Aorta (tissue), 5 donors: ENCODE measurements around the gene PNLIP. TPM values are rescaled to one million over a fixed set of nuclear protein-coding genes. Genes with fewer than 3 reads are reported as not detected.

Source experiments
- ATAC-seq: fragments of 200-7000 bp; cut with Tn5 transposase; one replicate; pipeline ENCODE4 v1.9.1; 2022; ENCODE audit warnings: moderate library complexity; ENCODE audit not compliant: low FRiP score
- DNase-seq, 2 donors: peaks; one replicate each; pipeline ENCODE4 v3.0.0-alpha.2; 2020
- H3K27ac ChIP-seq, 2 donors: one replicate each; pipeline ENCODE4 v1.5.1; 2013; ENCODE audit warnings: low read length in 2 of 2, mild to moderate bottlenecking in 2 of 2, moderate library complexity in 2 of 2, control low read depth in 1 of 2, inconsistent platforms in 1 of 2, low read depth in 1 of 2
- H3K27me3 ChIP-seq, 2 donors: one replicate each; pipeline ENCODE4 v1.6.1; 2013; ENCODE audit warnings: control low read depth in 1 of 2, low read length in 1 of 2, mild to moderate bottlenecking in 1 of 2, moderate library complexity in 1 of 2; ENCODE audit not compliant: insufficient read depth in 2 of 2, control insufficient read depth in 1 of 2
- H3K36me3 ChIP-seq, 2 donors: one replicate each; pipeline ENCODE4 v1.6.1; 2013; ENCODE audit warnings: control low read depth in 1 of 2, low read length in 1 of 2, mild to moderate bottlenecking in 1 of 2; ENCODE audit not compliant: insufficient read depth in 2 of 2, control insufficient read depth in 1 of 2
- H3K4me1 ChIP-seq, 2 donors: one replicate each; pipeline ENCODE4 v1.6.1; 2013; ENCODE audit warnings: low read length in 2 of 2, control low read depth in 1 of 2, mild to moderate bottlenecking in 1 of 2, moderate library complexity in 1 of 2; ENCODE audit not compliant: insufficient read depth in 2 of 2, control insufficient read depth in 1 of 2
- H3K4me3 ChIP-seq, 2 donors: one replicate each; pipeline ENCODE4 v1.5.1; 2013; ENCODE audit warnings: low read length in 2 of 2, control low read depth in 1 of 2, mild to moderate bottlenecking in 1 of 2
- H3K9me3 ChIP-seq: one replicate; pipeline ENCODE4 v1.6.1; 2013; ENCODE audit warnings: mild to moderate bottlenecking, low read length; ENCODE audit not compliant: control insufficient read depth
- WGBS, 2 donors: extraction: QIAGEN DNeasy Blood & Tissue Kit; methylation state at CpG; one replicate each; pipeline ENCODE4 v1.1.7; 2013; 5-methylcytosine and 5-hydroxymethylcytosine counted together
- intact Hi-C, 2 donors: fragments of 100-400 bp; cut with DNase I; formaldehyde crosslinking; loops; one replicate each; pipeline versions ENCODE4 v1.14.2 to v1.15.0; 2022
- long read RNA-seq, 2 donors: library from polyadenylated mRNA; unstranded; transcript quantifications; one replicate each; pipeline ENCODE4 v2.0.0, GENCODE V29; 2020 to 2021
- polyA plus RNA-seq, 2 donors: library from polyadenylated mRNA; stranded (reverse); fragments of 200-250 nt; gene quantifications; one replicate each; pipeline ENCODE4 v1.2.3, GENCODE V29; 2013
- total RNA-seq, 2 donors: library from RNA; stranded (reverse); fragmentation: NEBNext Ultra II Directional; extraction: Animal tissue kit (Norgen Biotek cat#: 25700); gene quantifications; one replicate each; pipeline ENCODE4 v1.2.1, GENCODE V29; 2021
- donor health status: healthy with polysubstance abuse.
- donor health status: Bipolar disorder and iron deficiency.
- donor health status: DM: no; HTN: no; CAD: no.
- donor health status: DM: no; HTN: no; CAD: no.
- donor health status: DM: yes; HTN: yes; CAD: no.

PNLIP gene
- 1 to 10 TPM; 2.3 to 2.7 TPM for total RNA-seq
- polyA plus RNA-seq, result 1 to 10 TPM in 1 of 2 donors, under 1 TPM in 1; 0.88 to 1.3 TPM
- long read RNA-seq, donor 1, partial matches to known transcripts, result 1 of 5 reads
- long read RNA-seq, donor 1, other reads (novel, unspliced or antisense), result 0 of 5 reads
- long read RNA-seq, donor 2, result 0 reads

GRCh38 chr10:116545756-116546155 is at the start of gene PNLIP:
TSS of gene PNLIP (plus strand) at chr10:116545931. CDS start at chr10:116546093, 162 bp downstream.
- peaks cover 0 to 2% of the 10 kb centered on the region in 2 donors for H3K27me3 ChIP-seq
- 27 to 31% methylated on average over 8 of the region's 8 CpGs for WGBS, 2 donors
- DNase-seq (no peak), ATAC-seq (no peak)
- intact Hi-C loops, result no loop called here
- no peak within 1 kb of the TSS for H3K4me3 ChIP-seq
- no peak within 1 kb of the TSS for H3K27ac ChIP-seq
- H3K4me1 ChIP-seq, result no peaks in the 10 kb centered on the region
- H3K36me3 ChIP-seq, result no peaks in the 10 kb centered on the region
- no peaks in the 10 kb centered on the region for H3K9me3 ChIP-seq

GRCh38 chr10:116504786-116505185 is 40.9 kb upstream of the PNLIP start:
- Histone ChIP-seq H3K9me3 (no peaks in the 10 kb centered on the region), H3K36me3 (no peaks in the 10 kb centered on the region), H3K4me3 (no peak overlapping the region), H3K27me3 (no peaks in the 10 kb centered on the region), H3K4me1 (no peaks in the 10 kb centered on the region), H3K27ac (no peak overlapping the region)
- DNase-seq (no peak), ATAC-seq (no peak)
- WGBS, 2 donors, result 54 to 63% methylated on average over 8 of the region's 8 CpGs
- intact Hi-C loops, result no loop called here

GRCh38 chr10:116510565-116510964 is 35.2 kb upstream of the PNLIP start:
- WGBS, 2 donors, result 57 to 65% methylated on average over 3 of the region's 3 CpGs
- intact Hi-C loops, result no loop called here
- Histone ChIP-seq H3K4me1 (no peaks in the 10 kb centered on the region), H3K9me3 (no peaks in the 10 kb centered on the region), H3K36me3 (no peaks in the 10 kb centered on the region), H3K27ac (no peak overlapping the region), H3K27me3 (no peaks in the 10 kb centered on the region), H3K4me3 (no peak overlapping the region)
- ATAC-seq, result no peak
- DNase-seq, result no peak

- intact Hi-C loops, result no loop called here
- 52 to 61% methylated on average over 3 of the region's 3 CpGs for WGBS, 2 donors
- H3K36me3 ChIP-seq, result no peaks in the 10 kb centered on the region
- H3K9me3 ChIP-seq, result no peaks in the 10 kb centered on the region
- DNase-seq (no peak), ATAC-seq (no peak)
- H3K27ac ChIP-seq, result no peak overlapping the region
- H3K27me3 ChIP-seq, result no peaks in the 10 kb centered on the region
- H3K4me1 ChIP-seq, result no peaks in the 10 kb centered on the region
- H3K4me3 ChIP-seq, result no peak overlapping the region
Observed at GRCh38 chr10:116511365-116511764, 34.4 kb upstream of the PNLIP start.

DNA sequence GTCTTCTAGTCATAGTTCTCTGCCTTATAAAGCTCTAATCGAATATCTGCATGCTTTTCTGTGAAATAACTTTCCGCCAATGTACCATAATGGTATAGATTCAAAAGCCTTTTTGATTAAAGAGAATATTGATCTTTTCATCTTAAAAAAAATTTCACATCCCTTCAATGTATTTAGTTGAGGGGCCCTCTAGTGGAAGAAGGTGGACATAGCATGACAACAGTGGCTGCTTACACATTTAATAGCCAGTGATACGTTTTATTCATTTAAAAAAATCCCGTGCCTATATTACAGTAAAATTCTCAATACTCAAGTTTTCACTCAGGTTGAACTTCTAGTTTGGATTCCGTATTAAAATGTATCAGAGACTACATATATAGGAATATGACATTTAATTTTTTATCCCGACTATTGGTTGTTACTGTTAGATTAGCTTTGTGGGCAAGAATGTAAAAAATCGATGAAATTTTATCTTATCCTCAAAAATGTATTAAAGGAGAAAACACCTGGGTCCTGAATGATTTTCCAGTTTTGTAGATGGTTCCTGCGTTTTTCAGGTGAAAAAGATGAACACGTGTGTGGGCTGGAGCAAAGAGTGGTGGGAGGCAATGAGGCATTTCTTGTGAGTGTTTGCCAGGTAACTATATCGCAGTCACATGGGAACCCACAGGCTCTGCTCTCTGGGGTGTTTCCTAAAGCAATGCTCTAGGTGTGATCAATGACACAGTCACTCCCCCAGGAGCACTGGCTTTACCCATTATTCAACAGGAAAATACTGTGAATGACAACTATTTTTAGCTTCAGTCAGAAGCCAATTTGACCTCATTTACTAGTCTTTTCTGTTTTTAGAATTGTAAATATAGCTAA is 24.1 kb upstream of the PNLIP start:
- Histone ChIP-seq H3K27ac (no peak overlapping the region), H3K27me3 (no peaks in the 10 kb centered on the region), H3K9me3 (no peaks in the 10 kb centered on the region), H3K4me3 (no peak overlapping the region), H3K4me1 (no peaks in the 10 kb centered on the region), H3K36me3 (no peaks in the 10 kb centered on the region)
- ATAC-seq (no peak), DNase-seq (no peak)
- WGBS, 2 donors, result 35 to 36% methylated on average over 10 of the region's 10 CpGs
- intact Hi-C loops, result no loop called here

DNA sequence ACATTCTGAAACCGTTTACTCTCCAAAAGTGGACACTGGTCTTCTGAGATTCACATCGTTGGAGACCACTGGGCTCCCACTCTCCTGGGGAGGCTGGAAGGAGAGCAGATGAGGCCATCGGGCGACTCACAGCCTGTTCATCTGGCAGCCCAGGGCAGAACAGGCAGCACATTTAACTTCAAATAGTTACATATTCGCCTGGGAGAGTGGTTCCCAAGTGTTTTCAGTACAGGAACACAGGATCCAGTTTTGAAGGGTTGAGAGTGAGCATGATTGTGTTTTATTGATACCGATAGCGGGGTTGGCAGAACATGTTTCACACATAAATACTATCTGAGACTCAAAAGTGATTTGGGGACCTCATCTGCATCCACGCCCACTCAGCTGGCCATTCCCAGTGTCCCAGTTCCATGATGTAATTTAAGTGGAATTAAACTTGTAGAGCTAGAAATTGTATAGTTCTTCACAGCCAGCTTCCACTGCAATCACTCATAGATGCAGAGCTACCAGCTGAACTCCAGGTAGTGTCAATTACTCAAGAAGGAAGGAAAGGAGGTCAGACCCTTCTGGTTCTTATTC is 22.8 kb upstream of the PNLIP start:
- WGBS, 2 donors, result 76 to 79% methylated on average over 8 of the region's 8 CpGs
- ATAC-seq, result no peak
- Histone ChIP-seq H3K27me3 (no peaks in the 10 kb centered on the region), H3K36me3 (no peaks in the 10 kb centered on the region), H3K27ac (no peak overlapping the region), H3K4me3 (no peak overlapping the region), H3K9me3 (no peaks in the 10 kb centered on the region), H3K4me1 (no peaks in the 10 kb centered on the region)
- DNase-seq, result no peak
- intact Hi-C loops, result no loop called here

- H3K27ac ChIP-seq, result no peak overlapping the region
- H3K27me3 ChIP-seq, result no peaks in the 10 kb centered on the region
- 80 to 83% methylated on average over 3 of the region's 3 CpGs for WGBS, 2 donors
- no peaks in the 10 kb centered on the region for H3K9me3 ChIP-seq
- no peaks in the 10 kb centered on the region for H3K4me1 ChIP-seq
- no peak overlapping the region for H3K4me3 ChIP-seq
- DNase-seq (no peak), ATAC-seq (no peak)
- intact Hi-C loops, result no loop called here
- no peaks in the 10 kb centered on the region for H3K36me3 ChIP-seq
Observed at GRCh38 chr10:116524736-116525135, 21.0 kb upstream of the PNLIP start.

DNA sequence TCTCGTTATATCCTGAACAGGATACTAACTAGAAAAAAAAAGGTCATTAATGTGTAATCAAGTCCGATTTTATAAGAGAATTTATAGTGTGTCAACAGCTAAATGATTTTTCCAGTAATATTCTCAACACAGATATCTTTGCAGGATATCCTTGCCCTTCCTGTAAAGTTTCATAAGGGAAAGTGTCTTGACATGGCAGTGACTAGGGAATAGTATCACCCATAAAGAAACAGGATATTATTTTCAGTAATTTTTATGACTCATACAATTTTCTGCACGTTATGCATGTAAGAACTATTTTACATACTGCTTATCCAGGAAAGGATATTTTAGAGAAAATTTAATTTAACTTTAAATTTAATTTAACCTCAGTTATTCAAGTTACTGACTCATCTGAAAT is 19.5 kb upstream of the PNLIP start:
- ATAC-seq, result no peak
- no peak for DNase-seq
- no peak overlapping the region for H3K4me3 ChIP-seq
- no peak overlapping the region for H3K27ac ChIP-seq
- no peaks in the 10 kb centered on the region for H3K27me3 ChIP-seq
- H3K4me1 ChIP-seq, result no peaks in the 10 kb centered on the region
- intact Hi-C loops, result no loop called here
- 54 to 57% methylated on average over 3 of the region's 3 CpGs for WGBS, 2 donors
- H3K36me3 ChIP-seq, result no peaks in the 10 kb centered on the region
- H3K9me3 ChIP-seq, result peaks cover 2% of the 10 kb centered on the region

GRCh38 chr10:116536810-116537209 is 8.9 kb upstream of the PNLIP start:
- no peak overlapping the region for H3K27ac ChIP-seq
- no peaks in the 10 kb centered on the region for H3K36me3 ChIP-seq
- no peak overlapping the region for H3K4me3 ChIP-seq
- WGBS, 2 donors, result 88 to 97% methylated on average over 2 of the region's 2 CpGs
- H3K27me3 ChIP-seq, result no peaks in the 10 kb centered on the region
- ATAC-seq, result no peak
- DNase-seq, result no peak
- intact Hi-C loops, result no loop called here
- peaks cover 2% of the 10 kb centered on the region for H3K9me3 ChIP-seq
- no peaks in the 10 kb centered on the region for H3K4me1 ChIP-seq
